ENCODE results near the gene TSC22D4.
"Not testable (repeated sequence)": the region's sequence is repeated elsewhere in the genome, so short reads cannot be mapped to it uniquely, and the experiment has no call there.

Gene TSC22D4

GRCh38 chr7:100513212-100513810 lies 34.3 kb upstream of the TSC22D4 start:
- DNase-seq (ENCODE audit: insufficient read length, low spot score) (no peak), FAIRE-seq (no peak)
- no peak for TF ChIP-seq SPI1 (IDR thresholded peaks at IDR 0.05; ENCODE audit: low read depth, low read length)
- TF ChIP-seq PAX5 (IDR thresholded peaks at IDR 0.05; ENCODE audit: insufficient read depth, low read length, severe bottlenecking): no peak
- no peak for TF ChIP-seq POLR2A (IDR thresholded peaks at IDR 0.05; ENCODE audit: low read depth, low read length)
- no peak for TF ChIP-seq TAF1 (IDR thresholded peaks at IDR 0.05; ENCODE audit: low read depth, low read length)
- no peak for TF ChIP-seq POLR2AphosphoS5 (IDR thresholded peaks at IDR 0.05; ENCODE audit: low read depth, low read length)
- no peak for TF ChIP-seq POU2F2 (IDR thresholded peaks at IDR 0.05; ENCODE audit: low read depth, low read length)

- DNase-seq (ENCODE audit: insufficient read length, low spot score) (no peak), FAIRE-seq (no peak)
- TF ChIP-seq SPI1 (IDR thresholded peaks at IDR 0.05; ENCODE audit: low read depth, low read length): no peak
Measured at GRCh38 chr7:100510437-100511239, 31.6 kb upstream of the TSC22D4 start.

GRCh38 chr7:100509231-100509630 lies 30.2 kb upstream of the TSC22D4 start:
- TF ChIP-seq POLR2AphosphoS5 (IDR thresholded peaks at IDR 0.05; ENCODE audit: low read depth, low read length): no peak
- no peak for TF ChIP-seq TAF1 (IDR thresholded peaks at IDR 0.05; ENCODE audit: low read depth, low read length)
- TF ChIP-seq POU2F2 (IDR thresholded peaks at IDR 0.05; ENCODE audit: low read depth, low read length): no peak
- no peak for TF ChIP-seq POLR2A (IDR thresholded peaks at IDR 0.05; ENCODE audit: low read depth, low read length)
- TF ChIP-seq SPI1 (IDR thresholded peaks at IDR 0.05; ENCODE audit: low read depth, low read length): no peak
- TF ChIP-seq PAX5 (IDR thresholded peaks at IDR 0.05; ENCODE audit: insufficient read depth, low read length, severe bottlenecking): no peak
- no peak for DNase-seq (ENCODE audit: insufficient read length, low spot score)
- FAIRE-seq: no peak

GRCh38 chr7:100506356-100506923 lies 27.4 kb upstream of the TSC22D4 start:
- TF ChIP-seq TAF1 (IDR thresholded peaks at IDR 0.05; ENCODE audit: low read depth, low read length) (no peak), POU2F2 (IDR thresholded peaks at IDR 0.05; ENCODE audit: low read depth, low read length) (no peak), POLR2AphosphoS5 (IDR thresholded peaks at IDR 0.05; ENCODE audit: low read depth, low read length) (no peak)

GRCh38 chr7:100504887-100505611 lies 26.0 kb upstream of the TSC22D4 start:
- TF ChIP-seq PAX5 (IDR thresholded peaks at IDR 0.05; ENCODE audit: insufficient read depth, low read length, severe bottlenecking) (no peak), POU2F2 (IDR thresholded peaks at IDR 0.05; ENCODE audit: low read depth, low read length) (no peak), POLR2AphosphoS5 (IDR thresholded peaks at IDR 0.05; ENCODE audit: low read depth, low read length) (no peak), POLR2A (IDR thresholded peaks at IDR 0.05; ENCODE audit: low read depth, low read length) (no peak), TAF1 (IDR thresholded peaks at IDR 0.05; ENCODE audit: low read depth, low read length) (no peak), SPI1 (IDR thresholded peaks at IDR 0.05; ENCODE audit: low read depth, low read length) (no peak)
- DNase-seq (ENCODE audit: insufficient read length, low spot score) (no peak), FAIRE-seq (no peak)

More at GRCh38 chr7:100506356-100506923, 27.4 kb upstream of the TSC22D4 start:
- no peak for DNase-seq (ENCODE audit: insufficient read length, low spot score)
- no peak for FAIRE-seq

- not testable (repeated sequence) for DNase-seq (ENCODE audit: insufficient read length, low spot score); FAIRE-seq
Measured at GRCh38 chr7:100504031-100504430, 25.0 kb upstream of the TSC22D4 start.

GRCh38 chr7:100500743-100501142 lies 21.7 kb upstream of the TSC22D4 start:
- FAIRE-seq; DNase-seq (ENCODE audit: insufficient read length, low spot score): not testable (repeated sequence)

GRCh38 chr7:100496509-100496908 lies 17.5 kb upstream of the TSC22D4 start:
- no peak for DNase-seq (ENCODE audit: insufficient read length, low spot score)
- no peak for TF ChIP-seq PAX5 (IDR thresholded peaks at IDR 0.05; ENCODE audit: insufficient read depth, low read length, severe bottlenecking)
- no peak for TF ChIP-seq POLR2A (IDR thresholded peaks at IDR 0.05; ENCODE audit: low read depth, low read length)
- no peak for TF ChIP-seq POU2F2 (IDR thresholded peaks at IDR 0.05; ENCODE audit: low read depth, low read length)
- TF ChIP-seq TAF1 (IDR thresholded peaks at IDR 0.05; ENCODE audit: low read depth, low read length): no peak
- TF ChIP-seq SPI1 (IDR thresholded peaks at IDR 0.05; ENCODE audit: low read depth, low read length): no peak
- TF ChIP-seq POLR2AphosphoS5 (IDR thresholded peaks at IDR 0.05; ENCODE audit: low read depth, low read length): no peak
- FAIRE-seq: no peak

- TF ChIP-seq POLR2AphosphoS5 (IDR thresholded peaks at IDR 0.05; ENCODE audit: low read depth, low read length): no peak
- TF ChIP-seq PAX5 (IDR thresholded peaks at IDR 0.05; ENCODE audit: insufficient read depth, low read length, severe bottlenecking): no peak
- TF ChIP-seq SPI1 (IDR thresholded peaks at IDR 0.05; ENCODE audit: low read depth, low read length): no peak
- no peak for TF ChIP-seq POLR2A (IDR thresholded peaks at IDR 0.05; ENCODE audit: low read depth, low read length)
- TF ChIP-seq POU2F2 (IDR thresholded peaks at IDR 0.05; ENCODE audit: low read depth, low read length): no peak
- no peak for TF ChIP-seq TAF1 (IDR thresholded peaks at IDR 0.05; ENCODE audit: low read depth, low read length)
- DNase-seq (ENCODE audit: insufficient read length, low spot score) (peak; percentile 69), FAIRE-seq (peak; percentile 51)
Measured at GRCh38 chr7:100493476-100494264, 14.7 kb upstream of the TSC22D4 start.

All from GM12891 (cell line).